HCT116 (cell line): ENCODE results near the gene FOXJ2. TPM values are rescaled to one million over a fixed set of nuclear protein-coding genes. Genes with fewer than 3 reads are reported as not detected.

ENCODE experiments used
- ATAC-seq: fragments of 200-7000 bp; cut with Tn5 transposase; 2 replicates; pipeline ENCODE4 v1.9.1; 2020; ENCODE audit warnings: mild to moderate bottlenecking, moderate library complexity
- BruUV-seq: library from RNA; stranded (reverse); fragments of 400-500 nt; replicated peaks from 2 replicates; lab custom pipeline; 2021; lab: Mats Ljungman, UMichigan
- CTCF ChIA-PET: fragments of 300-600 bp; sonication (Branson Sonifier 250); formaldehyde crosslinking; loops from one replicate; lab custom pipeline; 2021; ENCODE audit warnings: antibody characterized with exemption; lab: Charles Lee
- POLR2A ChIA-PET: fragments of 300-600, 350-600 bp; sonication (Branson Sonifier 250); formaldehyde crosslinking; loops from one replicate; lab custom pipeline; 2021; ENCODE audit warnings: antibody characterized with exemption; lab: Charles Lee
- RAD21 ChIA-PET, 2 experiments: fragments of 300-600 bp; sonication (Branson Sonifier 250); formaldehyde crosslinking; loops; one replicate each; lab custom pipeline; 2023; ENCODE audit warnings: low total read pairs in 2 of 2; ENCODE audit not compliant: uncharacterized antibody in 2 of 2, unreplicated experiment in 2 of 2, low non-redundant PET in 1 of 2; lab: Charles Lee
- DNase-seq: peaks from one replicate; pipeline ENCODE4 v3.0.0-alpha.2; 2010; ENCODE audit warnings: low read depth, low spot score
- H2AFZ ChIP-seq: fragments of 200-600 bp; shearing (Covaris generic), sonication (generic); 2 replicates; pipeline ENCODE4 v1.6.1; 2017; ENCODE audit warnings: low read depth, mixed run types, mixed read lengths, antibody characterized with exemption, low read length; ENCODE audit not compliant: poor library complexity, severe bottlenecking
- H3K27ac ChIP-seq: 2 replicates; pipeline ENCODE4 v1.5.1; 2012; ENCODE audit warnings: low read depth, low read length
- H3K27me3 ChIP-seq: fragments of 200-600 bp; sonication (generic); 2 replicates; pipeline ENCODE4 v1.6.1; 2016; ENCODE audit warnings: mixed run types, low read length, mixed read lengths; ENCODE audit not compliant: insufficient read depth
- H3K36me3 ChIP-seq, 2 experiments: fragments of 200-500 bp in 1 of 2; fragments of 200-600 bp in 1 of 2; sonication (Bioruptor generic) in 1 of 2; sonication (generic) in 1 of 2; 2 replicates each; pipeline versions ENCODE4 v1.5.1 to v1.6.1; 2014 to 2016; ENCODE audit warnings: low read length in 2 of 2, inconsistent platforms in 1 of 2, mixed read lengths in 1 of 2, mixed run types in 1 of 2; ENCODE audit not compliant: insufficient read depth in 2 of 2, control insufficient read depth in 1 of 2
- H3K4me1 ChIP-seq, 2 experiments: fragments of 200-600 bp in 1 of 2; sonication (generic) in 1 of 2; 2 replicates each; pipeline versions ENCODE4 v1.5.1 to v1.6.1; 2012 to 2017; ENCODE audit warnings: low read length in 2 of 2, inconsistent platforms in 1 of 2, mild to moderate bottlenecking in 1 of 2, mixed read lengths in 1 of 2, mixed run types in 1 of 2, moderate library complexity in 1 of 2; ENCODE audit not compliant: insufficient read depth in 2 of 2, control insufficient read depth in 1 of 2
- H3K4me2 ChIP-seq: fragments of 200-600 bp; sonication (generic); 2 replicates; pipeline ENCODE4 v1.6.1; 2017; ENCODE audit warnings: mixed run types, low read length, mixed read lengths
- H3K4me3 ChIP-seq, 2 experiments: fragments of 200-600 bp in 1 of 2; sonication (generic) in 1 of 2; replicated peaks in 1 of 2; 2 replicates each; pipeline ENCODE4 v1.5.1; 2011 to 2016; ENCODE audit warnings: low read length in 2 of 2, control low read depth in 1 of 2, low read depth in 1 of 2, mild to moderate bottlenecking in 1 of 2, mixed read lengths in 1 of 2, mixed run types in 1 of 2
- H3K79me2 ChIP-seq: fragments of 200-600 bp; sonication (generic); 2 replicates; pipeline ENCODE4 v1.6.1; 2017; ENCODE audit warnings: mild to moderate bottlenecking, mixed run types, low read length, moderate library complexity, mixed read lengths; ENCODE audit not compliant: insufficient read depth
- H3K9ac ChIP-seq: fragments of 200-600 bp; sonication (generic); 2 replicates; pipeline ENCODE4 v1.6.1; 2016; ENCODE audit warnings: low read length, mixed read lengths
- H3K9me2 ChIP-seq: fragments of 200-600 bp; sonication (generic), shearing (Covaris generic); 2 replicates; pipeline ENCODE4 v1.6.1; 2017; ENCODE audit warnings: mixed run types, mild to moderate bottlenecking, moderate library complexity; ENCODE audit not compliant: insufficient read depth
- H3K9me3 ChIP-seq, 2 experiments: fragments of 200-500 bp in 1 of 2; fragments of 200-600 bp in 1 of 2; sonication (Bioruptor generic) in 1 of 2; sonication (generic) in 1 of 2; 2 replicates each; pipeline ENCODE4 v1.6.1; 2014 to 2017; ENCODE audit warnings: low read length in 2 of 2, mixed read lengths in 2 of 2, inconsistent platforms in 1 of 2, low read depth in 1 of 2, mild to moderate bottlenecking in 1 of 2, mixed run types in 1 of 2, moderate library complexity in 1 of 2; ENCODE audit not compliant: control insufficient read depth in 1 of 2, insufficient read depth in 1 of 2
- H4K20me1 ChIP-seq: fragments of 200-600 bp; sonication (generic), shearing (Covaris generic); 2 replicates; pipeline ENCODE4 v1.6.1; 2017; ENCODE audit warnings: mixed run types, mild to moderate bottlenecking, moderate library complexity; ENCODE audit not compliant: insufficient read depth
- CBX3 ChIP-seq: IDR thresholded peaks from 2 replicates; pipeline ENCODE4 v1.6.1; 2012; ENCODE audit warnings: low read depth
- CEBPB ChIP-seq: IDR thresholded peaks from 2 replicates; pipeline ENCODE4 v1.6.1; 2012; ENCODE audit warnings: low read depth
- ELF1 ChIP-seq: IDR thresholded peaks from 2 replicates; pipeline ENCODE4 v1.6.1; 2012; ENCODE audit warnings: low read depth, borderline replicate concordance
- EZH2 ChIP-seq: fragments of 200-600 bp; sonication (generic); IDR thresholded peaks from 2 replicates; pipeline ENCODE4 v1.6.1; 2017; ENCODE audit warnings: antibody characterized with exemption, mixed run types
- FOSL1 ChIP-seq: IDR thresholded peaks from 2 replicates; pipeline ENCODE4 v1.6.1; 2012; ENCODE audit warnings: low read depth
- JUND ChIP-seq: IDR thresholded peaks from 2 replicates; pipeline ENCODE4 v1.6.1; 2012
- POLR2AphosphoS5 ChIP-seq: IDR thresholded peaks from 2 replicates; pipeline ENCODE4 v1.6.1; 2011; ENCODE audit warnings: mild to moderate bottlenecking, low read depth, low read length, moderate library complexity
- SIN3A ChIP-seq: IDR thresholded peaks from 2 replicates; pipeline ENCODE4 v1.6.1; 2012; ENCODE audit warnings: low read depth
- ZFX ChIP-seq: fragments of 450-650 bp; IDR thresholded peaks from 2 replicates; pipeline ENCODE4 v1.6.1; 2017
- intact Hi-C: fragments of 100-400 bp; cut with micrococcal nuclease; formaldehyde crosslinking; loops from 2 replicates; pipeline ENCODE4 v1.10.0; 2022
- total RNA-seq: library from RNA; stranded (reverse); gene quantifications from one replicate; pipeline ENCODE4 v1.2.1, GENCODE V29; 2021; ENCODE audit not compliant: unreplicated experiment
- TF ChIP-seq, protein P1 (sequence below), 3 experiments: fragments of 200-600 bp in 1 of 3; sonication (generic) in 1 of 3; IDR thresholded peaks in 2 of 3; conservative IDR thresholded peaks in 1 of 3; 2 replicates each; pipeline ENCODE4 v1.5.1; 2012 to 2017; ENCODE audit warnings: low read depth in 2 of 3, low read length in 2 of 3, antibody characterized with exemption in 1 of 3, borderline replicate concordance in 1 of 3, control low read depth in 1 of 3, mild to moderate bottlenecking in 1 of 3, mixed read lengths in 1 of 3, mixed run types in 1 of 3, moderate library complexity in 1 of 3; ENCODE audit not compliant: insufficient read depth in 1 of 3
- TF ChIP-seq, protein P2 (sequence below): IDR thresholded peaks from 2 replicates; pipeline ENCODE4 v1.6.1; 2011; ENCODE audit warnings: mild to moderate bottlenecking, low read length, moderate library complexity; ENCODE audit not compliant: insufficient replicate concordance; ENCODE audit errors: extremely low read depth
- TF ChIP-seq, protein P3 (sequence below): IDR thresholded peaks from 2 replicates; pipeline ENCODE4 v1.6.1; 2012; ENCODE audit warnings: low read depth

The FOXJ2 gene
- total RNA-seq, 1 experiment from 2014 or later: 20.3 TPM

DNA sequence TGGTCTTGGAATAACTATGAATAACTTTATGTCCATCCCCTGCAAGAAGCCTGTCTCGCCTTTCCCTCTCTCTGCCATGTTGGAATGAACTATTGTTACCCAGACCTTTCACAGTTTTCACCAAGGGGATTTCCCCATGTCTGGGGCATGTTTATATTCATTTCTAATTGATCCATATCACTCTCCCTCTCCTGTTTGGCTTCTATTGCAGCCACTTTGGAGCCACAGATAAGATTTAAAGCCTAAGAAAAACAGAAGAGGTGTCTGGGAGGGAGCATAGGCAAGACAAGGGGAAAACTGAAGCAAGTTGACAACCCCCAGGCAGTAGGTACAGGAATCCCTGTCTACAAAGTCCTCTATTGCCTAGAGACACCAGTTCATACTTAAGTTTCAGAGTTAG, 41.0 kb upstream of the FOXJ2 start:
- H3K36me3 ChIP-seq: no peaks in the 10 kb centered on the region
- BruUV-seq: no TSS peak
- no peak overlapping the region for H3K4me3 ChIP-seq
- no peaks in the 10 kb centered on the region for H3K79me2 ChIP-seq
- TF ChIP-seq FOSL1 (no peak), CBX3 (no peak), ELF1 (no peak), EZH2 (no peak)
- TF ChIP-seq, protein P1, sequence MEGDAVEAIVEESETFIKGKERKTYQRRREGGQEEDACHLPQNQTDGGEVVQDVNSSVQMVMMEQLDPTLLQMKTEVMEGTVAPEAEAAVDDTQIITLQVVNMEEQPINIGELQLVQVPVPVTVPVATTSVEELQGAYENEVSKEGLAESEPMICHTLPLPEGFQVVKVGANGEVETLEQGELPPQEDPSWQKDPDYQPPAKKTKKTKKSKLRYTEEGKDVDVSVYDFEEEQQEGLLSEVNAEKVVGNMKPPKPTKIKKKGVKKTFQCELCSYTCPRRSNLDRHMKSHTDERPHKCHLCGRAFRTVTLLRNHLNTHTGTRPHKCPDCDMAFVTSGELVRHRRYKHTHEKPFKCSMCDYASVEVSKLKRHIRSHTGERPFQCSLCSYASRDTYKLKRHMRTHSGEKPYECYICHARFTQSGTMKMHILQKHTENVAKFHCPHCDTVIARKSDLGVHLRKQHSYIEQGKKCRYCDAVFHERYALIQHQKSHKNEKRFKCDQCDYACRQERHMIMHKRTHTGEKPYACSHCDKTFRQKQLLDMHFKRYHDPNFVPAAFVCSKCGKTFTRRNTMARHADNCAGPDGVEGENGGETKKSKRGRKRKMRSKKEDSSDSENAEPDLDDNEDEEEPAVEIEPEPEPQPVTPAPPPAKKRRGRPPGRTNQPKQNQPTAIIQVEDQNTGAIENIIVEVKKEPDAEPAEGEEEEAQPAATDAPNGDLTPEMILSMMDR (IDR thresholded peaks at IDR 0.05 in 2 of 3, conservative IDR thresholded peaks at IDR 0.05 in 1 of 3; ENCODE audit: borderline replicate concordance in 1 of 3, insufficient read depth in 1 of 3, low read depth in 2 of 3, low read length in 2 of 3): no peak
- H4K20me1 ChIP-seq: no peaks in the 10 kb centered on the region
- no peak overlapping the region for H3K9ac ChIP-seq
- ATAC-seq: no peak
- ChIA-PET POLR2A (no interaction called here), CTCF (no interaction called here), RAD21 (no interaction called here)
- no peak for DNase-seq
- H3K27me3 ChIP-seq: no peaks in the 10 kb centered on the region
- no peak overlapping the region for H2AFZ ChIP-seq
- H3K4me2 ChIP-seq: no peak overlapping the region
- no peaks in the 10 kb centered on the region for H3K9me2 ChIP-seq
- H3K4me1 ChIP-seq: peaks cover 3 to 22% of the 10 kb centered on the region in 2 experiments; a peak in 2 of 4 replicates
- H3K9me3 ChIP-seq: no peaks in the 10 kb centered on the region
- intact Hi-C loops: no loop called here
- no peak overlapping the region for H3K27ac ChIP-seq

DNA sequence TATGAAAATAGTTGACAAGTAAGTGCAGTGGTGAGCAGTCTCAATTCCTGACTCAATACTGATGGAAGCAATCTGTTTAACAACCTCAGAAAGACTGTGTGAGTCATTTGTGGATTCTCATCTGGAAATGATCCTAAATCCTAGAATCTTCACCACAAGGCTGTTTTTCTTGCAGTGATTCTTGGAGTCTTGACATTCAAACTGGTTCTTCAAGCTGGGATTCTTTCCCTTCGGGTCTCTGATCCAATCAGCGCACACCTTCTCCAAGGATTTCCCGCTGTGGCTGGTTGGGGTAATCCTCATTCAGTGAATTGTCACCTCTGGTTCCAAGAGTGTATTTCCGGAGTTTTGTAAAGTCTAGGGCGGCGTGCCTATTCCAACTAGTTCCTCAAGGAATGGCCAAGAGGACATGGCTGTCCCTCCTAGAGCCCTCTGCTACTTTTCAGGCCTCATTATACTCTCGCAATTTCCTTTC, 37.7 kb upstream of the FOXJ2 start:
- Histone ChIP-seq H3K9ac (no peak overlapping the region), H3K4me2 (peak overlapping the region; percentile 20; the same call in 1 of the 2 replicates), H3K27ac (no peak overlapping the region), H3K4me1 (peaks cover 0 to 15% of the 10 kb centered on the region in 2 experiments; a peak in 2 of 4 replicates), H2AFZ (peak overlapping the region; percentile 27), H4K20me1 (no peaks in the 10 kb centered on the region), H3K36me3 (no peaks in the 10 kb centered on the region), H3K79me2 (no peaks in the 10 kb centered on the region), H3K9me2 (no peaks in the 10 kb centered on the region), H3K9me3 (no peaks in the 10 kb centered on the region), H3K27me3 (no peaks in the 10 kb centered on the region), H3K4me3 (no peak overlapping the region)
- no TSS peak for BruUV-seq
- ChIA-PET RAD21 (interaction anchor here (0.6 to 2.2 kb wide), 3 partner anchors 61 to 135 kb away, joined by 3 to 8 read pairs (median 6); no protein-coding TSS in a partner anchor), POLR2A (no interaction called here), CTCF (interaction anchor here (0.7 to 3.6 kb wide), 8 partner anchors 13 to 352 kb away, joined by 3 to 21 read pairs (median 4); no protein-coding TSS in a partner anchor)
- ATAC-seq (peak; percentile 56), DNase-seq (no peak)
- intact Hi-C loops: loop anchor here (2.0 kb wide), 3 partner anchors 62 to 352 kb away; no protein-coding TSS in a partner anchor
- TF ChIP-seq ZFX (no peak), CBX3 (no peak), ELF1 (no peak), POLR2AphosphoS5 (no peak), JUND (no peak), CEBPB (no peak), SIN3A (no peak)
- TF ChIP-seq, protein P2, sequence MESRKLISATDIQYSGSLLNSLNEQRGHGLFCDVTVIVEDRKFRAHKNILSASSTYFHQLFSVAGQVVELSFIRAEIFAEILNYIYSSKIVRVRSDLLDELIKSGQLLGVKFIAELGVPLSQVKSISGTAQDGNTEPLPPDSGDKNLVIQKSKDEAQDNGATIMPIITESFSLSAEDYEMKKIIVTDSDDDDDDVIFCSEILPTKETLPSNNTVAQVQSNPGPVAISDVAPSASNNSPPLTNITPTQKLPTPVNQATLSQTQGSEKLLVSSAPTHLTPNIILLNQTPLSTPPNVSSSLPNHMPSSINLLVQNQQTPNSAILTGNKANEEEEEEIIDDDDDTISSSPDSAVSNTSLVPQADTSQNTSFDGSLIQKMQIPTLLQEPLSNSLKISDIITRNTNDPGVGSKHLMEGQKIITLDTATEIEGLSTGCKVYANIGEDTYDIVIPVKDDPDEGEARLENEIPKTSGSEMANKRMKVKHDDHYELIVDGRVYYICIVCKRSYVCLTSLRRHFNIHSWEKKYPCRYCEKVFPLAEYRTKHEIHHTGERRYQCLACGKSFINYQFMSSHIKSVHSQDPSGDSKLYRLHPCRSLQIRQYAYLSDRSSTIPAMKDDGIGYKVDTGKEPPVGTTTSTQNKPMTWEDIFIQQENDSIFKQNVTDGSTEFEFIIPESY: no peak
- TF ChIP-seq, protein P3, sequence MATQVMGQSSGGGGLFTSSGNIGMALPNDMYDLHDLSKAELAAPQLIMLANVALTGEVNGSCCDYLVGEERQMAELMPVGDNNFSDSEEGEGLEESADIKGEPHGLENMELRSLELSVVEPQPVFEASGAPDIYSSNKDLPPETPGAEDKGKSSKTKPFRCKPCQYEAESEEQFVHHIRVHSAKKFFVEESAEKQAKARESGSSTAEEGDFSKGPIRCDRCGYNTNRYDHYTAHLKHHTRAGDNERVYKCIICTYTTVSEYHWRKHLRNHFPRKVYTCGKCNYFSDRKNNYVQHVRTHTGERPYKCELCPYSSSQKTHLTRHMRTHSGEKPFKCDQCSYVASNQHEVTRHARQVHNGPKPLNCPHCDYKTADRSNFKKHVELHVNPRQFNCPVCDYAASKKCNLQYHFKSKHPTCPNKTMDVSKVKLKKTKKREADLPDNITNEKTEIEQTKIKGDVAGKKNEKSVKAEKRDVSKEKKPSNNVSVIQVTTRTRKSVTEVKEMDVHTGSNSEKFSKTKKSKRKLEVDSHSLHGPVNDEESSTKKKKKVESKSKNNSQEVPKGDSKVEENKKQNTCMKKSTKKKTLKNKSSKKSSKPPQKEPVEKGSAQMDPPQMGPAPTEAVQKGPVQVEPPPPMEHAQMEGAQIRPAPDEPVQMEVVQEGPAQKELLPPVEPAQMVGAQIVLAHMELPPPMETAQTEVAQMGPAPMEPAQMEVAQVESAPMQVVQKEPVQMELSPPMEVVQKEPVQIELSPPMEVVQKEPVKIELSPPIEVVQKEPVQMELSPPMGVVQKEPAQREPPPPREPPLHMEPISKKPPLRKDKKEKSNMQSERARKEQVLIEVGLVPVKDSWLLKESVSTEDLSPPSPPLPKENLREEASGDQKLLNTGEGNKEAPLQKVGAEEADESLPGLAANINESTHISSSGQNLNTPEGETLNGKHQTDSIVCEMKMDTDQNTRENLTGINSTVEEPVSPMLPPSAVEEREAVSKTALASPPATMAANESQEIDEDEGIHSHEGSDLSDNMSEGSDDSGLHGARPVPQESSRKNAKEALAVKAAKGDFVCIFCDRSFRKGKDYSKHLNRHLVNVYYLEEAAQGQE: no peak
